BLaER1 treated with 17β-estradiol and CSF1 and Interleukin-3, amounts not matched to agents 10 nM and 100 nM (cell line): ENCODE data around the gene SEPTIN10.

Source experiments
- H3K27ac ChIP-seq, 11 experiments: shearing (Covaris generic); formaldehyde crosslinking; 2 replicates each; pipeline ENCODE4 v1.8.1; 2022
- H3K27me3 ChIP-seq, 11 experiments: shearing (Covaris generic); formaldehyde crosslinking; 2 replicates each; pipeline ENCODE4 v1.8.1; 2022
- H3K36me3 ChIP-seq, 11 experiments: shearing (Covaris generic); formaldehyde crosslinking; 2 replicates each; pipeline ENCODE4 v1.8.1; 2022
- H3K4me1 ChIP-seq, 10 experiments: shearing (Covaris generic); formaldehyde crosslinking; 2 replicates each; pipeline ENCODE4 v1.8.1; 2022
- H3K4me2 ChIP-seq, 11 experiments: shearing (Covaris generic); formaldehyde crosslinking; 2 replicates each; pipeline ENCODE4 v1.8.1; 2022
- H3K4me3 ChIP-seq, 10 experiments: shearing (Covaris generic); formaldehyde crosslinking; 2 replicates each; pipeline ENCODE4 v1.8.1; 2022
- H3K9ac ChIP-seq, 11 experiments: shearing (Covaris generic); formaldehyde crosslinking; 2 replicates each; pipeline ENCODE4 v1.8.1; 2022
- H3K9me3 ChIP-seq, 11 experiments: shearing (Covaris generic); formaldehyde crosslinking; replicated peaks in 1 of 11; 2 replicates each; pipeline ENCODE4 v1.8.1; 2022
- H4K20me1 ChIP-seq, 11 experiments: shearing (Covaris generic); formaldehyde crosslinking; 2 replicates each; pipeline ENCODE4 v1.8.1; 2022
- Cebpa-rat ChIP-seq, 11 experiments: shearing (Covaris generic); IDR thresholded peaks; 2 replicates each; pipeline ENCODE4 v1.8.1; 2022

Gene SEPTIN10

DNA sequence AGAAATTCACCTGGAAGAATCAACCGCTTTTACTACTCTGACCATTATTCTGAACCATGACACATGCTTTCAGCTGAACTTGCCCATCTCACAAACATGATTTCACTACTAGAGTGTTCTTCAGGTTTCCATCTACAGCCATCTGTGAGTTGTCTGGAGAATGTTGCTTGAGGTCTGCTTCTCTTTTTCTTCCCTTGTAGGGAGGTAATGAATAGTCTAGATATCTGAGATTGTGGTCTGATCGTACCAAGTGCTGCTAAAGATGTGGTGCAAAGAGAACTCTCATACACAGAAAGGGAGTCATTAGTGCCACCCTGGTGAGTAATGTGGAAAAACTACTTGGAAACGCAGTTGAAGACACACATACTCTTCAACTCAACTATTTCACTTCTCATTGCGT lies 10.6 kb upstream of the SEPTIN10 start:
- no peak for TF ChIP-seq Cebpa-rat (IDR thresholded peaks at IDR 0.05)
- Histone ChIP-seq H3K4me2 (no peak overlapping the region), H3K9me3 (no peaks in the 10 kb centered on the region), H3K27ac (no peak overlapping the region), H4K20me1 (no peaks in the 10 kb centered on the region), H3K27me3 (no peaks in the 10 kb centered on the region), H3K36me3 (no peaks in the 10 kb centered on the region), H3K9ac (no peak overlapping the region), H3K4me3 (no peak overlapping the region), H3K4me1 (no peaks in the 10 kb centered on the region)

DNA sequence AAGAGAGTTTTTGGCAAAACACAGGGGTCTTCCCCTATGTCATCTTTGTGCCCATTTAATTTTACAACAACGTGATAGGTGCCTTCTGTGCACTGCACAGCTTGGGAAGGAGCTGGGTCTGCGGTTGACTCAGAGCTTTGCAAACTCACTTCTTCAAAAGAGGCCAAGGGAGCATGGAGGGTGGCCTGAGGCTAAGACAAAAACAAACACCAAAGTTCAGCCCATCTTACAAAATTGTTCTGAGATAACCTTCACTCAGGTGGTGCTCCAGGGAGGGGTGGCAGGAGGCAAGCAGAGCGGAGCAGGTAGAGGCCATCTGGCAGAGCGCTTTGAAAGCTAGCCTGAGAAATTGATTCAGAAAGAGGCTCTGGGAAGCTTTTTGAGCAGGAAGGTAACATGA lies 10.2 kb upstream of the SEPTIN10 start:
- H3K36me3 ChIP-seq, result no peaks in the 10 kb centered on the region
- H3K27ac ChIP-seq, result no peak overlapping the region
- H4K20me1 ChIP-seq, result no peaks in the 10 kb centered on the region
- H3K4me1 ChIP-seq, result no peaks in the 10 kb centered on the region
- H3K9ac ChIP-seq, result no peak overlapping the region
- H3K27me3 ChIP-seq, result no peaks in the 10 kb centered on the region
- no peak overlapping the region for H3K4me2 ChIP-seq
- H3K9me3 ChIP-seq, result no peaks in the 10 kb centered on the region
- no peak for TF ChIP-seq Cebpa-rat (IDR thresholded peaks at IDR 0.05)
- no peak overlapping the region for H3K4me3 ChIP-seq

DNA sequence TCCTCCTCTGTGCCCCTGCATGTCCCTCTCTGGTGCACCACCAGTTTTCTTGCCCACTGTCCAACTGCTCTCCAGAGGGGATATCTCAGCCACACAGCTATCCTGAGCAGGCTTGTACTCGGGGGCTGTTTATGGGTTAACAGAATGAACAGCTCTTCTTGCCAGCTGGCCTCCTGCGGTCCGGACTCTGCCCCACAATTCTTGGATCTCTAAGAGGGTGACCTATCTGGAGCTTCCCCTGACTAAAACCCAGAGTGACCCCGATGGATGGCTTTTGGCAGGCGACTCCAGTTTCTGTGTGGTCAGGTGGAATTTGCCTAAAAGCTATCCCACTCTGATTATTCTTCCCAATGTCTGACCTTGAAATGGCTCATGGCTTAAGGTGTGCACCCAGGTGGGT lies 9.5 kb upstream of the SEPTIN10 start:
- Histone ChIP-seq H3K27ac (no peak overlapping the region), H3K9ac (no peak overlapping the region), H3K36me3 (no peaks in the 10 kb centered on the region), H3K9me3 (no peaks in the 10 kb centered on the region), H3K27me3 (no peaks in the 10 kb centered on the region), H3K4me2 (no peak overlapping the region), H3K4me3 (no peak overlapping the region), H3K4me1 (no peaks in the 10 kb centered on the region), H4K20me1 (no peaks in the 10 kb centered on the region)
- no peak for TF ChIP-seq Cebpa-rat (IDR thresholded peaks at IDR 0.05)

DNA sequence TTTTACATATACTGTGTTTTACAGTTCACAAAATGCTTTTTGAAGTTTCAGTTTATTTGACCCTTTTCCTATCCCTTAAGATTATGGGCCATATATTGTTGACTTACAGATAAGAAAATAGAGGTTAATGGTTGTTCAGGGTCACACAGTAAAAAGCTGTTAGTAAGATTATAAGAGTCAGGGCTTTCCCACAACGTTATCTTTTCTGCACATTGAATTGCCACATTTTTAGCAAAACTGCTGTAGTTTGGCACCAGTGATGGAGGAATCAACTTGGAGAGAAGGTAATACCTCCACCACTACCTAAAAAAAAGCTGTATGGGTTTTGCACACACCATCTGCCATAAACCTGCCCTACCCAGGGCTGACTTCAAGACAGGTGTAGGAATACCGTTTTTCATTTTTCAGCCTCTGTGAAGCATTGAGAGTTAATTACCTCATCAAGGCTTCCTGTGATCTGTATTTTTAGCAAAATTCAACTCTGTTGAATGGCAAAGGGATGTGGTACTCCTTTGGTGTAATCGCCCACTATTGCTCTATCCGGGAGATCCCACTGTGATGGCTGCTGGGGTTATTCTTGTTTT lies 5.4 kb upstream of the SEPTIN10 start:
- no peaks in the 10 kb centered on the region for H3K36me3 ChIP-seq
- H3K4me2 ChIP-seq, result no peak overlapping the region
- H3K27me3 ChIP-seq, result peaks cover 0 to 13% (median 9%) of the 10 kb centered on the region in 11 experiments; a peak in 17 of 22 replicates
- TF ChIP-seq Cebpa-rat (IDR thresholded peaks at IDR 0.05), result no peak
- H3K9me3 ChIP-seq, result peaks cover 12 to 16% (median 15%) of the 10 kb centered on the region in 11 experiments
- H3K4me1 ChIP-seq, result peaks cover 0 to 15% (median 6%) of the 10 kb centered on the region in 10 experiments; a peak in 7 of 20 replicates
- no peaks in the 10 kb centered on the region for H4K20me1 ChIP-seq
- no peak overlapping the region for H3K9ac ChIP-seq
- no peak overlapping the region for H3K4me3 ChIP-seq
- no peak overlapping the region for H3K27ac ChIP-seq

DNA sequence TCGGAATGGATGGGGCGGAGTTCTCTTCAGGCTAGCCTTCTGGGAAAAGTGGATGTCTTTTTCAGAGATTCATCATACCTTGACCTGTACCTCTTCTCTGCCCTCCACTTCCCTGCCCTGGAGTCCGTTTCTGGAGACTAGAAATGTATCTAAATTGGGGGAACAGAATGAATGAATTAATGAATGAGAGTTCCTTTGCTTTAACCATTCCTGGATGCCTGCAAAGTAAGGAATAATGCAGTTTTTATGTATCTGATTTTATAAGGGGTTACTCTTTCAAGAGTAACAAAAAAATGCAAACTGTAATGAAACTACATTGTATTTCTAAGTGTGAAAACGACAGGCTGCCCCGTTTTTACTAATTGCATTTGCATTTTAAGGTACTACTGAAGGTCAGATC lies 2.4 kb upstream of the SEPTIN10 start:
- Histone ChIP-seq H3K4me1 (peaks cover 0 to 15% (median 6%) of the 10 kb centered on the region in 10 experiments; a peak in 7 of 20 replicates), H3K36me3 (no peaks in the 10 kb centered on the region), H4K20me1 (peaks cover 0 to 14% (median 0%) of the 10 kb centered on the region in 11 experiments; a peak in 4 of 22 replicates), H3K4me3 (no peak overlapping the region), H3K27ac (no peak overlapping the region), H3K9ac (no peak overlapping the region), H3K27me3 (peaks cover 26 to 42% (median 38%) of the 10 kb centered on the region in 11 experiments), H3K4me2 (peak overlapping the region in 2 of 11 experiments; percentile 74; a peak in 3 of 22 replicates), H3K9me3 (peaks cover 24 to 33% (median 29%) of the 10 kb centered on the region in 11 experiments)
- no peak for TF ChIP-seq Cebpa-rat (IDR thresholded peaks at IDR 0.05)

DNA sequence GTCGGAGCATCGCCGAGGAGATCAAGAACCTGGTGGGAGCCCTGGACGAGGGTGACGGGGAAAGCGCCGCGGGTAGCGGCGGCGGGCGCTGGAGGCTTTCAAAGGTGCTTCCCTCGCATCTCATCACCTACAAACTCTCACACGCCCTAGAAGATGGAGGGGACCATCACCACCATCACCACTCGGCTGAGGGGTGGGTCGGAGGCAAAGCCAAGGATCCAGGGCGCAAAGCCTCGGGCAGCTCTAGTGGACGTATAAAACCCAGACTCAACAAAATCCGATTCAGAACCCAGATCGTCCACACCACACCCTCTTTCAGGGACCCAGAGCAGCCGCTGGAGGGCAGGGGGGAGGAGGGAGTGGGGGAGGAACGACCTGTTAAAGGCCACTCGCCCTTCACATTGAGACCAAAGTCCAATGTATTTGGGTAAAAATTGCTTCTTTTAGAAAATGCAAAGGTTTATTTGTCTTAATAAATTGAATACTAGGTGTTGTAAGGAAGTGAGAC lies 1.9 kb upstream of the SEPTIN10 start:
- Histone ChIP-seq H3K4me2 (peak overlapping the region in 3 of 11 experiments; percentile 72 to 74 (median 74); a peak in 3 of 22 replicates), H3K27me3 (peaks cover 30 to 47% (median 43%) of the 10 kb centered on the region in 11 experiments), H3K4me3 (no peak overlapping the region)

DNA sequence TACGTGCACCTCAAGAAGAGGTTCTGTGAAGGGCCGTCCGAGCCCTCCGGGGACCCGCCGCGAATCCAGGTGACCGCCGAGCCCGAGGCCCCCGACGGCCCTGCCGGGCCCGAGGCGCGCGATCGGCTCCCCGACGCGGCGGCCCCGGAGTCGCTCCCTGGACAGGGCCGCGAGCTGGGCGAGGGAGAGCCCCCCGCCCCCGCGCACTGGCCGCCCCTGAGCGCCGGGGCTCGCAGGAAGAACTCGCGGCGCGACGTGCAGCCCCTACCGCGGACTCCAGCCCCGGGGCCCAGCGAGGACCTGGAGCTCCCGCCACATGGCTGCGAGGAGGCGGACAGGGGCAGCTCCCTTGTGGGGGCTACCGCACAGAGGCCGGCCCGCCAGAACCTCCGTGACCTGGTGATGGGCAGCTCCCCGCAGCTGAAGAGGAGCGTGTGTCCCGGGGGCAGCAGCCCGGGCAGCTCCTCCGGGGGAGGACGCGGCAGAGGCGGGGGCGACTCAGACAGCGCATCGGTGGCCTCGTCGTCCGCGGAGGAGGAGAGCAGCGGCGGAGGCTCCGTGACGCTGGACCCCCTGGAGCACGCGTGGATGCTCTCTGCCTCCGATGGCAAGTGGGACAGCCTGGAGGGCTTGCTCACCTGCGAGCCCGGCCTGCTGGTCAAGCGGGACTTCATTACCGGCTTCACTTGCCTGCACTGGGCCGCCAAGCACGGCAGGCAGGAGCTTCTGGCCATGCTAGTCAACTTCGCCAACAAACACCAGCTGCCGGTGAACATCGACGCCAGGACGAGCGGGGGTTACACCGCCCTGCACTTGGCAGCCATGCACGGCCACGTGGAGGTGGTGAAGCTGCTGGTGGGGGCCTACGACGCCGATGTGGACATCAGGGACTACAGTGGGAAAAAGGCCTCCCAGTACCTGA lies 1.2 kb upstream of the SEPTIN10 start:
- H3K27ac ChIP-seq, result peak overlapping the region in 8 of 11 experiments; percentile 38 to 79 (median 64); a peak in 12 of 22 replicates
- H3K4me3 ChIP-seq, result peak overlapping the region; percentile 59 to 71 (median 63)
- H3K27me3 ChIP-seq, result peaks cover 30 to 54% (median 49%) of the 10 kb centered on the region in 11 experiments

More for the DNA sequence above, 1.9 kb upstream of the SEPTIN10 start:
- Histone ChIP-seq H3K9me3 (peaks cover 24 to 33% (median 29%) of the 10 kb centered on the region in 11 experiments), H3K36me3 (no peaks in the 10 kb centered on the region), H3K4me1 (peaks cover 0 to 15% (median 6%) of the 10 kb centered on the region in 10 experiments; a peak in 7 of 20 replicates), H4K20me1 (peaks cover 0 to 15% (median 0%) of the 10 kb centered on the region in 11 experiments; a peak in 4 of 22 replicates), H3K27ac (no peak overlapping the region), H3K9ac (no peak overlapping the region)
- no peak for TF ChIP-seq Cebpa-rat (IDR thresholded peaks at IDR 0.05)

DNA sequence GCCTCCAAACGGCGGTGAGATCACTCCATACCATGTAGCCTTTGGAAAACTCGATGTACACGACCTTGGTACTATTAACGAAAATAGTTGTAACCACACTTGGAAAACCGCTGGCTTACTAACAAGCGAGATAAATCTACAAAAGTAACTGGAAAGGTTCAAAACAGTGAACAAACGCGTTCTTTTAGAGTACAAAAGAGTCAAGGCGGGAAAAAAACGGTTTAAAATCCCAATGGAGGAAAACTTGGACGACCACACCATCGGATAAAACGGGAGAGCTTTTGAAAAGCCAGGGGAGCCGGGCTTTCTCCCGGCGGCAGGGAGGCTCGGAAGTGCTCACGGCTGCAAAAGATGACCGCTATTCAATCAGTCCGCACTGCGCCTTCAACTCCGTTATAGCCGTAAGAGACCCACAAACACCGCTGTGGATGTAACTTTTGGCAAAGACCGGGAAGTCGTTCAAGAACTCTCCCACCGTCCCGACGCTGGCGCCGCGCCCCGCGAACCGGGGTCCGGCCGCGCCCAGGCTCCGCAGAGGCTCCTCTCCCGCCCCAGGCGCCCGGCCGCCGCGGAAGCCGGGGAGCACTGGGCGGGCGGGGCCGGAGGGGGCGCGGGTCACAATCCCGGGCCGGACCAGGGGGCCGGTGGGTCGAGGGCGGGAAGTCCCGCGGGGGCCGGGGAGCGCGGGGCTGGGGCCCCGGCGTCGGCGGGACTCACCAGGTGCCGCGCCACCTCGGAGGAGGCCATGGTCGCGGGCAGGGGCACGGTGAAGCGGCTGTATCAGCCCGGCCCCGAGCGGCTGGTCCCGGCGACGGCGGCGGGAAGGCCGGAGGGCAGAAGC lies 465 bp downstream of the SEPTIN10 start:
- Histone ChIP-seq H3K9me3 (peaks cover 24 to 33% (median 29%) of the 10 kb centered on the region in 11 experiments), H3K36me3 (no peaks in the 10 kb centered on the region), H3K27me3 (peaks cover 30 to 57% (median 50%) of the 10 kb centered on the region in 11 experiments), H3K9ac (peak overlapping the region; percentile 42 to 85 (median 72); a peak in 17 of 22 replicates), H3K4me2 (peak overlapping the region; percentile 66 to 81 (median 70); a peak in 21 of 22 replicates), H3K4me1 (peaks cover 0 to 15% (median 7%) of the 10 kb centered on the region in 10 experiments; a peak in 8 of 20 replicates), H3K4me3 (peak overlapping the region; percentile 59 to 71 (median 63)), H3K27ac (peak overlapping the region in 6 of 11 experiments; percentile 24 to 79 (median 68); a peak in 12 of 22 replicates), H4K20me1 (peaks cover 0 to 26% (median 0%) of the 10 kb centered on the region in 11 experiments; a peak in 4 of 22 replicates)
- TF ChIP-seq Cebpa-rat (IDR thresholded peaks at IDR 0.05), result no peak

More for the DNA sequence above, 1.2 kb upstream of the SEPTIN10 start:
- Histone ChIP-seq H3K9ac (peak overlapping the region; percentile 54 to 86 (median 72); a peak in 19 of 22 replicates), H3K9me3 (peaks cover 24 to 33% (median 29%) of the 10 kb centered on the region in 11 experiments), H3K36me3 (no peaks in the 10 kb centered on the region), H4K20me1 (peaks cover 0 to 15% (median 0%) of the 10 kb centered on the region in 11 experiments; a peak in 4 of 22 replicates), H3K4me1 (peaks cover 0 to 15% (median 6%) of the 10 kb centered on the region in 10 experiments; a peak in 7 of 20 replicates), H3K4me2 (peak overlapping the region; percentile 66 to 81 (median 74))
- no peak for TF ChIP-seq Cebpa-rat (IDR thresholded peaks at IDR 0.05)
